ENCODE data around the gene NR1H3. TPM values are rescaled to one million over a fixed set of nuclear protein-coding genes. Genes with fewer than 3 reads are reported as not detected.

The NR1H3 gene
- total RNA-seq, 1 donor: 39.3 TPM

- DNase-seq (ENCODE audit: low read depth): no peak
- no peak overlapping the region for H3K4me3 ChIP-seq (ENCODE audit: low read depth, low read length)
- no peak for TF ChIP-seq CTCF (IDR thresholded peaks at IDR 0.05; ENCODE audit: insufficient read depth, low read depth, low read length)
These were observed 22.3 kb downstream of the NR1H3 start for GRCh38 chr11:47280099-47280498.

- TF ChIP-seq CTCF (IDR thresholded peaks at IDR 0.05; ENCODE audit: insufficient read depth, low read depth, low read length): no peak
- DNase-seq (ENCODE audit: low read depth): no peak
- no peak overlapping the region for H3K4me3 ChIP-seq (ENCODE audit: low read depth, low read length)
These were observed 23.1 kb downstream of the NR1H3 start for GRCh38 chr11:47280860-47281259.

GRCh38 chr11:47282462-47282861, 24.7 kb downstream of the NR1H3 start:
- no peak overlapping the region for H3K4me3 ChIP-seq (ENCODE audit: low read depth, low read length)
- DNase-seq (ENCODE audit: low read depth): no peak
- TF ChIP-seq CTCF (IDR thresholded peaks at IDR 0.05; ENCODE audit: insufficient read depth, low read depth, low read length): no peak

GRCh38 chr11:47284151-47284550, 26.4 kb downstream of the NR1H3 start:
- TF ChIP-seq CTCF (IDR thresholded peaks at IDR 0.05; ENCODE audit: insufficient read depth, low read depth, low read length): no peak
- DNase-seq (ENCODE audit: low read depth): no peak

GRCh38 chr11:47285969-47286770, 28.4 kb downstream of the NR1H3 start:
- DNase-seq (ENCODE audit: low read depth): no peak
- no peak overlapping the region for H3K4me3 ChIP-seq (ENCODE audit: low read depth, low read length)
- TF ChIP-seq CTCF (IDR thresholded peaks at IDR 0.05; ENCODE audit: insufficient read depth, low read depth, low read length): no peak

More at GRCh38 chr11:47284151-47284550, 26.4 kb downstream of the NR1H3 start:
- no peak overlapping the region for H3K4me3 ChIP-seq (ENCODE audit: low read depth, low read length)

- no peak overlapping the region for H3K4me3 ChIP-seq (ENCODE audit: low read depth, low read length)
- no peak for DNase-seq (ENCODE audit: low read depth)
- TF ChIP-seq CTCF (IDR thresholded peaks at IDR 0.05; ENCODE audit: insufficient read depth, low read depth, low read length): no peak
These were observed 30.3 kb downstream of the NR1H3 start for GRCh38 chr11:47288066-47288465.

- H3K4me3 ChIP-seq (ENCODE audit: low read depth, low read length): no peak overlapping the region
- TF ChIP-seq CTCF (IDR thresholded peaks at IDR 0.05; ENCODE audit: insufficient read depth, low read depth, low read length): no peak
- DNase-seq (ENCODE audit: low read depth): no peak
These were observed 32.1 kb downstream of the NR1H3 start for GRCh38 chr11:47289856-47290255.

Data from fibroblast of villous mesenchyme (primary cell).